Fibroblast of skin of right biceps (primary cell): ENCODE data around the gene SS18.
"Not testable (repeated sequence)": the region's sequence is repeated elsewhere in the genome, so short reads cannot be mapped to it uniquely, and the experiment has no call there.

Experiments used
- DNase-seq: peaks from one replicate; pipeline ENCODE4 v3.0.0-alpha.2; 2013

Gene SS18

GRCh38 chr18:26090130-26091046 is at the start of gene SS18:
Gene SS18, minus strand, starts transcription at chr18:26090613. Its CDS starts 44 bp downstream, at chr18:26090569.
- peak; percentile 96 for DNase-seq

- no peak for DNase-seq
Measured at GRCh38 chr18:26135548-26135947, 45.1 kb upstream of the SS18 start.

GRCh38 chr18:26134107-26134506 is 43.7 kb upstream of the SS18 start:
- no peak for DNase-seq

GRCh38 chr18:26133652-26134051 is 43.2 kb upstream of the SS18 start, which contains the start of gene PSMA8:
Gene PSMA8, plus strand, starts transcription at chr18:26133869. Its CDS starts 97 bp downstream, at chr18:26133966.
- no peak for DNase-seq

GRCh38 chr18:26128192-26128591 is 37.8 kb upstream of the SS18 start:
- DNase-seq = not testable (repeated sequence)

GRCh38 chr18:26127786-26128185 is 37.4 kb upstream of the SS18 start:
- DNase-seq = no peak

GRCh38 chr18:26121994-26122393 is 31.6 kb upstream of the SS18 start:
- not testable (repeated sequence) for DNase-seq

GRCh38 chr18:26121476-26121875 is 31.1 kb upstream of the SS18 start:
- no peak for DNase-seq

GRCh38 chr18:26119246-26119645 is 28.8 kb upstream of the SS18 start:
- no peak for DNase-seq

GRCh38 chr18:26104035-26104434 is 13.6 kb upstream of the SS18 start:
- no peak for DNase-seq

- no peak for DNase-seq
Measured at GRCh38 chr18:26103579-26103978, 13.2 kb upstream of the SS18 start.

GRCh38 chr18:26097563-26097962 is 7.2 kb upstream of the SS18 start:
- DNase-seq = no peak

GRCh38 chr18:26096852-26097251 is 6.4 kb upstream of the SS18 start:
- no peak for DNase-seq

- no peak for DNase-seq
Measured at GRCh38 chr18:26091047-26091630, 726 bp upstream of the SS18 start.

GRCh38 chr18:26089293-26090129 is 902 bp downstream of the SS18 start:
- peak; percentile 54 for DNase-seq

GRCh38 chr18:26088487-26088886 is 1.9 kb downstream of the SS18 start:
- DNase-seq = peak; percentile 20

- no peak for DNase-seq
Measured at GRCh38 chr18:26086959-26087358, 3.5 kb downstream of the SS18 start.

- DNase-seq = no peak
Measured at GRCh38 chr18:26085056-26085455, 5.4 kb downstream of the SS18 start.

- no peak for DNase-seq
Measured at GRCh38 chr18:26083099-26083498, 7.3 kb downstream of the SS18 start.

GRCh38 chr18:26082475-26082874 is 7.9 kb downstream of the SS18 start:
- DNase-seq = peak; percentile 58

- no peak for DNase-seq
Measured at GRCh38 chr18:26074246-26074645, 16.2 kb downstream of the SS18 start.

GRCh38 chr18:26073758-26074157 is 16.7 kb downstream of the SS18 start:
- DNase-seq = no peak

GRCh38 chr18:26071725-26072124 is 18.7 kb downstream of the SS18 start:
- no peak for DNase-seq
